HT-29 (cell line): ENCODE results near the gene POU6F2. TPM values are rescaled to one million over a fixed set of nuclear protein-coding genes. Genes with fewer than 3 reads are reported as not detected.
"Not testable (repeated sequence)": the region's sequence is repeated elsewhere in the genome, so short reads cannot be mapped to it uniquely, and the experiment has no call there.

Experiments
- DNase-seq: peaks from one replicate; pipeline ENCODE4 v3.0.0-alpha.2; 2015; ENCODE audit warnings: low spot score
- total RNA-seq: library from RNA; depleted of rRNA; stranded (reverse); fragments of >200 nt; shearing (Covaris generic); gene quantifications from 2 replicates; pipeline ENCODE4 v1.2.3, GENCODE V29; 2014; rRNA removed

The POU6F2 gene, protein sequence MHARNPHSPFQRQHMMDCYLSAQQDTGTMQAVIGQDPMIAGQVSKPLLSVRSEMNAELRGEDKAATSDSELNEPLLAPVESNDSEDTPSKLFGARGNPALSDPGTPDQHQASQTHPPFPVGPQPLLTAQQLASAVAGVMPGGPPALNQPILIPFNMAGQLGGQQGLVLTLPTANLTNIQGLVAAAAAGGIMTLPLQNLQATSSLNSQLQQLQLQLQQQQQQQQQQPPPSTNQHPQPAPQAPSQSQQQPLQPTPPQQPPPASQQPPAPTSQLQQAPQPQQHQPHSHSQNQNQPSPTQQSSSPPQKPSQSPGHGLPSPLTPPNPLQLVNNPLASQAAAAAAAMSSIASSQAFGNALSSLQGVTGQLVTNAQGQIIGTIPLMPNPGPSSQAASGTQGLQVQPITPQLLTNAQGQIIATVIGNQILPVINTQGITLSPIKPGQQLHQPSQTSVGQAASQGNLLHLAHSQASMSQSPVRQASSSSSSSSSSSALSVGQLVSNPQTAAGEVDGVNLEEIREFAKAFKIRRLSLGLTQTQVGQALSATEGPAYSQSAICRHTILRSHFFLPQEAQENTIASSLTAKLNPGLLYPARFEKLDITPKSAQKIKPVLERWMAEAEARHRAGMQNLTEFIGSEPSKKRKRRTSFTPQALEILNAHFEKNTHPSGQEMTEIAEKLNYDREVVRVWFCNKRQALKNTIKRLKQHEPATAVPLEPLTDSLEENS
- not detected in 2 replicates for total RNA-seq

- DNase-seq, result no peak
These were observed at the start of gene POU6F2 for GRCh38 chr7:38977685-38978084. TSS of gene POU6F2 (plus strand) at chr7:38977909. CDS start at chr7:38977954, 45 bp downstream.

GRCh38 chr7:38928506-38928905 lies 49.2 kb upstream of the POU6F2 start:
- no peak for DNase-seq

GRCh38 chr7:38929460-38930171 lies 48.1 kb upstream of the POU6F2 start:
- no peak for DNase-seq

DNA sequence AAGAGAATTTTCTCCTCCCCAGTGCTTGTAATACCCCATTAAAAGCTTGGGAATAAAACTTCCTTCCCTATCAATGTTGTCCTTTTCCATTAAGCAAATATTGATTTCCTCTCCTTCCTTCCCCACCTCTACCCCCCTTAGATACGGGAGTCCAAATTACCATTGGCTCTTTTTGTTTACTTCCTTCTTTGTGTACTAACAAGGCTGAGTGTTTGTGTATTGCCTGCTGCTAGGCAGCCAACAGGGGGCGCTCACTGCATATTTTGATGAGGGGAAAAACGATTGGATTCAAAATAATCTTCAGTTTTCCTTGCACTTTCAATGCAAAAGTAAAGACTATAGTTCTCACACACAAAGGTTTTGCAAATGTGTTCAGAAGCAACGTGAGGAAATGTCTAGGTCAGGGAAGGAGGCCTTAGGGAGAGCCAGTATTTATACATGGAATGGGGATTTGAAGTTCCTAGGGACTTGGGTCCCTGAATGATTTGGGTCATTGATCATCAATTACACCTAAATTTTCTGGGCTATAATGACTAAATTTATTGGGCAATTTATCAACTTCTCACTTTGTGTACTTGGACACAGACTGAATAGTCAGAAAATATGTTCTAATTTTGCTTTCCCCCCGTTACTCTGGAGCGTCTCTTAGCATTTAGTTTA lies 45.1 kb upstream of the POU6F2 start:
- peak; percentile 87 for DNase-seq

DNA sequence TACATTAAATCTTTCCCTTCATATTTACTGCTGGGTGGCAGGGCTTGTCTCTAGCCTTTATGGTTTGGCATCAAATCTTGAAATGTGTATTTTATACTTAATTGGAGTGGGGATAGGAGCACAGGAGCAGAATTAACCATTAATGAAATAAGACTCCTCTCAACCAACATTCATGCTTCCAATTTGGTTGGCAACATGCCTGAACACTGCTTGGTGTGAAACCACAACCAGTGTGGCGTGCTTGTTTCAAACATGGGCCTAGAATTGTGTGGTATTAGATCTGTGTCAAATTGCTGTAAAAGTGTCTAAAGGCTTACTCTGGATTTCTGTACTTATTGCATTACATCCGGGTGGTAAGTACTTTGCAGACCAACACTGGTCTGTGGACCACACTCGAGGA lies 43.7 kb upstream of the POU6F2 start:
- no peak for DNase-seq

DNA sequence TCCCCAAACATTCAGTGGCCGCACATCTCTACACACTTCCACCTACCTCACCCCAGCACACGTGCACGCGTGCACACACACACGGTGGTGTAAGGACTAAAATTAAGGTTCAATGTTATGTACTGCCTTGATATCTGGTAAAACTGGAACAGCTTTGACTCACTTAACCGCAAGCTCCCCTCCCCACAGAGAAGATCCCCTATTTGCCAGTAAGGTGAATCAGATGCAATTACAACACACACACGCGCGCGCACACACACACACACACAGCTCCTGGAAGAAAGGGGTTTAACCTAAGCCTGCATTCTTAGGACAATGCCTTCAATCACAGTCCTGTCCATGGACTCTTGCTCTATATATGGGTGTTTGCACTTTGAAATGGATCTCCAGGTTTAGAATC lies 43.2 kb upstream of the POU6F2 start:
- no peak for DNase-seq

DNA sequence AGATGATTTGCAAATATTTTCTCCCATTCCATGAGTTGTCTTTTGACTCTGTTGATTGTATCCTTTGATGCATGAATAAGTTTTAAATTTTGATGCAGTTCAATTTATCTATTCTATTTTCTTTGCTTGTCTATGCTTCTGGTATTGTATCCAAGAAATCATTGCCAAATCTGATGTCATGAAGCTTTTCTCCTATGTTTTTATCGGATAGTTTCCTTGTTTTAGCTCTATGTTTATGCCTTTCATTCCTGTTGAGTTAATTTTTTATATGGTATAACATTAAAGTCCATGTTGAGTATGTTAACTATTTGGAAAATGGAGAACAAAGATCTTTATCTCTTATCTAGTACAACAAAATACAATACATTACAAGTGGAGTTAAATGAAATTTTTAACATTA lies 41.1 kb upstream of the POU6F2 start:
- DNase-seq, result no peak

- DNase-seq, result no peak
These were observed 39.7 kb upstream of the POU6F2 start for GRCh38 chr7:38938001-38938485.

DNA sequence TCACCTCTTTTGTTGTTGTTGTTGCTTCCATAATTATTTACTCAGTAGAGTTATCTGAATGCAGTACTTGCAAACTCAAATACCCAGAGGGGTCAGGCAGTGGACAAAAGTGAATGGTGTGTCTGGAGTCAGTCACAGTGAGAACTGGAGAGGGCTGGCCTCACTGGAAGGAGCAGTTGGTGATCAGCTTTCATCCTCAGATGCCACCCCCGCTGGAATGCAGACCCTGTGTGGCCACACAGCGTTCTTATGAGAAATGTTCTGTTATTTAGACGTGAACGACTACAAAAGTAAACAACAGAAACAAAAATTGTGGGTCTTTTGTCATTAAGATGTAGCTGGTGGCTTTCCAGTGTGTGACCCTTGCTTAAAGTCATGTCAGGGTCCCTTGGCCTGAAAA lies 39.1 kb upstream of the POU6F2 start:
- DNase-seq, result no peak

DNA sequence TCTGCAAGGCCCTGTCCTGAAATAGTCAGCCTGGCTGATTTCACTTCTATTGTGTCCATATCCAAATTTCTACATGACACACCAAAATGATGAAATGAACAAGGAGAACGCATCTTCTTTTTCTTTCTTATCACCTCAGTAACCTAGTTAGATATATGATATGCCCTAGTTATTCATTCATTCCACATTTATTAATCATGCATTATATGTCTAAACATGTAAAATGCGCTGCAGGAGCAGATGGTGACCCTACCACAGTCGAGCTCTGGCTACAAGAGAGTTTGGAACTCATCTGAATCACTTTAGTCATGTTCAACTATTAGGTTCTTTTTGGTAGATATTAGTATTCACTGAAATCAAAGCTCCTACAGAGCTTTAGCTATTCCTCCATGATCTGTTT lies 36.9 kb upstream of the POU6F2 start:
- DNase-seq, result no peak

DNA sequence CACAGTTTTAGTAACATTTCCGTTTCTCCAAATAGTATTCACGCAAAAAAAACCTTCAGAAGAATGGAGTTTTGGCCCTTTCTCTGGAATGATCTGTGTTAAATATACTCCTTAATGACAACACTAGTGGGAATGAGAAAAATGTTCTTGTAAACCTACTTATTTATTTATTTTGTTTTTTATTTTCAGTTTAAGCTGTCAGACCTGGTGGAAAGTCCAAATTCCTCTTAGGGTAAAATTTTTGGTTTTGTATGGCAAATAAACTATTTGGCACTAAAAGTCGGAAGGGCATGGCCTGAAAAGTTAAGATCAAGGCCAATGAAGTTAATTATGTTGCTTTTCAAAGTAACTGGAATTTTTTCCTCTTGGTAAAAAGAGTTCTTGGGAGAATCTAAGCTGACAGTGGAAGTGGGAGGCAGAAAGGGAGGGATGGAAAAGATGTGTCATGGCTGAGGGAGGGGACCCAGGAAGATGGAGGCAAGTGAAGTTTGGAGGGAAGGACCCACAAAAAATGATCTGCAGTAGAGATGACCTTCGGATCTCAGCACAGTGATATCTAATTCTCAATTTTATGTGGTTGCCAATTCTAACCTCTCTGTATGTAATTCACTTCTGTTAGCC lies 35.2 kb upstream of the POU6F2 start:
- no peak for DNase-seq

GRCh38 chr7:38947541-38947940 lies 30.2 kb upstream of the POU6F2 start:
- not testable (repeated sequence) for DNase-seq

- no peak for DNase-seq
These were observed 27.4 kb upstream of the POU6F2 start for GRCh38 chr7:38950309-38950708.

DNA sequence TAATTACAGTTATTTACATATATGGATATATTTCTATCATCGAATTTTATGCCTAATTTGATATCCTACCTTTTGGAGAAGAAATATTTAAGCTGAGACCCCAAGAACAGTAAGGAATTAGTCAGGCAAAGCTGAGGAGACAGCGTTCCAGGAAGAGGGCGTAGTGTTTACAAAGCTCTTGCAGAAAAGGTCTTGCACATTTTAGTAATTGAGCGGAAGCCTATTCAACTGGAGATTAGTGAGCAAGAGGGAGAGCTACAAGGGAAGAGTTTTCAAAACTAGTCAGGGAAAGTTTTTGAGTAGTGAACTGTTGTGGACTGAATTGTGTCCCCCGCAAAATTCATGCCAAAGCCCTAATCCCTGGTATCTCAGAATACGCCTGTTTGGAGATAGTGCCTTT lies 26.5 kb upstream of the POU6F2 start:
- DNase-seq, result peak; percentile 13

- DNase-seq, result no peak
These were observed 24.5 kb upstream of the POU6F2 start for GRCh38 chr7:38953227-38953626.

GRCh38 chr7:38953971-38954370 lies 23.7 kb upstream of the POU6F2 start:
- no peak for DNase-seq

DNA sequence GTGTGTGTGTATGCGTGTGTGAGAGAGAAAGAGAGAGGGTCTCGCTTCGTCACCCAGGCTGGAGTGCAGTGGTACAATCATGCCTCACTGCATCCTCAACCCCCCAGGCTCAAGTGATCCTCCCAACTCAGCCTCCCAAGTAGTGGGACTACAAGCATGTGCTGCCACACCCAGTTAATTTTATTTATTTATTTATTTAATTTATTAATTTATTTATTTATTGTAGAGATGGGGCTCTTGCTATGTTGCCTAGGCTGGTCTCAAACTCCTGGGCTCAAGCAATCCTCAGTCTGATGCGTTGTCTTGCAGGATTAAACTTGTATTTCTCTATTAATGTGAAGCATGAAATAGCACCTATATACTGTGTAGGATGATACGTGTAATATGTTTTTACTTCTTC lies 21.8 kb upstream of the POU6F2 start:
- no peak for DNase-seq

DNA sequence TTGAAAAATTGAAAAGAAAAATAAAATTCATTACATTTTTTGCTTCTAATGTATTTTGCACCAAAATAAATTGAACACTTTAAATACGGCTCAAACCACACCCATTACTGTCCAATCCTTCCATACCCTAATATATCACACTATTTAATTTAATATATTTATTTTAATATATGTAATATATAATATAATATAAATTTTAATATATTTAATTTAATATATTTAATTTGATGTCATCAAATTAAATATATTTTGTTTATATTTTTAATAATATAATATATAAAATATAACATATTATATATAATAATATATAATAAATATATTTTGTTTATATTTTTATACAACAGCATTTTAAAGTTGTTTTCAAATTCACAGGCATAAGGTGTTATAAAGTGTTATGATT lies 15.7 kb upstream of the POU6F2 start:
- no peak for DNase-seq

DNA sequence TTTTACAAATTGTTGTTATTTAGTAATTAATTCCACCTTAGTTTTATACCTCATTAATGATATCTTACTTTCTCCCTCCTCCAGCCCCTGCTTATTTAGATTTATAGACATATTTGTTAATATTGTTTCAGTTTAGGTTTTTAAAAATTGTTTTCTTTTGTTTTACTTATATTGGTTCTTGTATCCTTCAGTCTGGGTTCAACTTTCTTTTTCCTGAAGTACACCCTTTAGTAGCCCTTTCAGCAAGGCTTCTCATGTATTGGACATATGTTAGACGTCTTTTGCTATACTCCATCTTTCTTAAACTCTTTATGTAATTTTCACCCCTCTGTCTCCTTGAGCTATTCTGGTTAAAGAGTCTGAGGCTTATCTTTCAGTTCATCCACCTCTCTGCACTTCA lies 12.8 kb upstream of the POU6F2 start:
- DNase-seq, result no peak

GRCh38 chr7:38973760-38974159 lies 3.9 kb upstream of the POU6F2 start:
- no peak for DNase-seq

GRCh38 chr7:38975944-38976392 lies 1.7 kb upstream of the POU6F2 start:
- DNase-seq, result no peak
